HG02938 (cell line): ENCODE results near the gene MRPL49.

Source experiments
- ATAC-seq: cut with Tn5 transposase; IDR thresholded peaks from one replicate; pipeline ENCODE4 v1.9.1; 2021; ENCODE audit warnings: mild to moderate bottlenecking, moderate library complexity; ENCODE audit not compliant: unreplicated experiment

MRPL49 gene

GRCh38 chr11:65121865-65122696 is at the start of gene MRPL49, which contains the start of gene FAU:
MRPL49 (plus strand) TSS chr11:65122321; CDS start chr11:65122347, 26 bp downstream.
FAU (minus strand) TSS chr11:65122134; CDS start chr11:65121813, 321 bp downstream.
- peak; percentile 48 for ATAC-seq

- ATAC-seq: no peak
These were observed 49.5 kb upstream of the MRPL49 start for GRCh38 chr11:65072631-65072966.

- ATAC-seq: no peak
These were observed 44.7 kb upstream of the MRPL49 start for GRCh38 chr11:65077451-65077850.

- ATAC-seq: no peak
These were observed 44.0 kb upstream of the MRPL49 start for GRCh38 chr11:65078151-65078550.

- ATAC-seq: no peak
These were observed 43.3 kb upstream of the MRPL49 start for GRCh38 chr11:65078786-65079342.

GRCh38 chr11:65083134-65083833 is 38.8 kb upstream of the MRPL49 start:
- ATAC-seq: peak; percentile 27

- ATAC-seq: peak; percentile 74
These were observed 38.1 kb upstream of the MRPL49 start, which contains the start of the genes CDCA5 and ZFPL1 for GRCh38 chr11:65083834-65084597. CDCA5 (minus strand) TSS chr11:65084040; CDS start chr11:65083978, 62 bp downstream. ZFPL1 (plus strand) TSS chr11:65084222; CDS start chr11:65084699, 477 bp downstream.

GRCh38 chr11:65084598-65085375 is 37.3 kb upstream of the MRPL49 start:
- peak; percentile 14 for ATAC-seq

GRCh38 chr11:65085446-65085845 is 36.7 kb upstream of the MRPL49 start:
- no peak for ATAC-seq

GRCh38 chr11:65086809-65087208 is 35.3 kb upstream of the MRPL49 start:
- no peak for ATAC-seq

GRCh38 chr11:65087216-65087615 is 34.9 kb upstream of the MRPL49 start:
- no peak for ATAC-seq

- ATAC-seq: no peak
These were observed 34.3 kb upstream of the MRPL49 start for GRCh38 chr11:65087827-65088226.

GRCh38 chr11:65089621-65090020 is 32.5 kb upstream of the MRPL49 start:
- no peak for ATAC-seq

- no peak for ATAC-seq
These were observed 31.5 kb upstream of the MRPL49 start for GRCh38 chr11:65090628-65091027.

- ATAC-seq: no peak
These were observed 26.7 kb upstream of the MRPL49 start for GRCh38 chr11:65095427-65095826.

- ATAC-seq: peak; percentile 89
These were observed 25.9 kb upstream of the MRPL49 start, which contains the start of gene VPS51 for GRCh38 chr11:65095974-65096806. VPS51 (plus strand) TSS chr11:65096214; CDS start chr11:65096251, 37 bp downstream.

GRCh38 chr11:65096926-65097325 is 25.2 kb upstream of the MRPL49 start:
- no peak for ATAC-seq

- ATAC-seq: no peak
These were observed 21.3 kb upstream of the MRPL49 start for GRCh38 chr11:65100674-65101350.
